IPS-11a (cell line): Measurements from ENCODE around the gene TMEM143.
A peak's percentile ranks its signal among the peaks of the same experiment; 100 is the strongest.

Source experiments
- H3K4me3 ChIP-seq: one replicate; pipeline ENCODE4 v1.5.1; 2013; ENCODE audit warnings: low read depth, low read length, control low read depth

TMEM143 gene

GRCh38 chr19:48361912-48362311 lies 1.8 kb downstream of the TMEM143 start:
- no peak overlapping the region for H3K4me3 ChIP-seq

GRCh38 chr19:48359123-48359522 lies 4.6 kb downstream of the TMEM143 start:
- no peak overlapping the region for H3K4me3 ChIP-seq

- no peak overlapping the region for H3K4me3 ChIP-seq
These were observed 8.3 kb downstream of the TMEM143 start for GRCh38 chr19:48355365-48355954.

GRCh38 chr19:48354332-48354992 lies 9.3 kb downstream of the TMEM143 start:
- H3K4me3 ChIP-seq = no peak overlapping the region

- H3K4me3 ChIP-seq = no peak overlapping the region
These were observed 10.1 kb downstream of the TMEM143 start for GRCh38 chr19:48353677-48354076.

- H3K4me3 ChIP-seq = no peak overlapping the region
These were observed 12.4 kb downstream of the TMEM143 start for GRCh38 chr19:48351341-48351752.

- no peak overlapping the region for H3K4me3 ChIP-seq
These were observed 12.9 kb downstream of the TMEM143 start for GRCh38 chr19:48350856-48351255.

- no peak overlapping the region for H3K4me3 ChIP-seq
These were observed 15.0 kb downstream of the TMEM143 start for GRCh38 chr19:48348737-48349136.

- H3K4me3 ChIP-seq = no peak overlapping the region
These were observed 15.7 kb downstream of the TMEM143 start for GRCh38 chr19:48348045-48348444.

GRCh38 chr19:48346191-48346590 lies 17.5 kb downstream of the TMEM143 start:
- H3K4me3 ChIP-seq = no peak overlapping the region

- H3K4me3 ChIP-seq = no peak overlapping the region
These were observed 18.8 kb downstream of the TMEM143 start for GRCh38 chr19:48344892-48345291.

GRCh38 chr19:48342841-48343540 lies 20.7 kb downstream of the TMEM143 start:
- no peak overlapping the region for H3K4me3 ChIP-seq

- no peak overlapping the region for H3K4me3 ChIP-seq
These were observed 21.4 kb downstream of the TMEM143 start for GRCh38 chr19:48342414-48342738.

- H3K4me3 ChIP-seq = no peak overlapping the region
These were observed 22.0 kb downstream of the TMEM143 start for GRCh38 chr19:48341515-48342413.

- H3K4me3 ChIP-seq = no peak overlapping the region
These were observed 22.7 kb downstream of the TMEM143 start for GRCh38 chr19:48340995-48341394.

- no peak overlapping the region for H3K4me3 ChIP-seq
These were observed 24.8 kb downstream of the TMEM143 start for GRCh38 chr19:48338802-48339503.

GRCh38 chr19:48338253-48338755 lies 25.4 kb downstream of the TMEM143 start:
- no peak overlapping the region for H3K4me3 ChIP-seq

- H3K4me3 ChIP-seq = peak overlapping the region; percentile 35
These were observed 30.0 kb downstream of the TMEM143 start for GRCh38 chr19:48333467-48334384.

GRCh38 chr19:48332662-48333466 lies 30.9 kb downstream of the TMEM143 start:
- peak overlapping the region; percentile 24 for H3K4me3 ChIP-seq
